ENCODE measurements around the gene SIVA1.

Gene SIVA1

GRCh38 chr14:104805326-104805678, 52.4 kb downstream of the SIVA1 start:
- DNase-seq (ENCODE audit: insufficient read length, low spot score): no peak
- TF ChIP-seq CTCF (IDR thresholded peaks at IDR 0.05; ENCODE audit: insufficient read depth, missing control alignments): no peak
- no peak for FAIRE-seq

DNA sequence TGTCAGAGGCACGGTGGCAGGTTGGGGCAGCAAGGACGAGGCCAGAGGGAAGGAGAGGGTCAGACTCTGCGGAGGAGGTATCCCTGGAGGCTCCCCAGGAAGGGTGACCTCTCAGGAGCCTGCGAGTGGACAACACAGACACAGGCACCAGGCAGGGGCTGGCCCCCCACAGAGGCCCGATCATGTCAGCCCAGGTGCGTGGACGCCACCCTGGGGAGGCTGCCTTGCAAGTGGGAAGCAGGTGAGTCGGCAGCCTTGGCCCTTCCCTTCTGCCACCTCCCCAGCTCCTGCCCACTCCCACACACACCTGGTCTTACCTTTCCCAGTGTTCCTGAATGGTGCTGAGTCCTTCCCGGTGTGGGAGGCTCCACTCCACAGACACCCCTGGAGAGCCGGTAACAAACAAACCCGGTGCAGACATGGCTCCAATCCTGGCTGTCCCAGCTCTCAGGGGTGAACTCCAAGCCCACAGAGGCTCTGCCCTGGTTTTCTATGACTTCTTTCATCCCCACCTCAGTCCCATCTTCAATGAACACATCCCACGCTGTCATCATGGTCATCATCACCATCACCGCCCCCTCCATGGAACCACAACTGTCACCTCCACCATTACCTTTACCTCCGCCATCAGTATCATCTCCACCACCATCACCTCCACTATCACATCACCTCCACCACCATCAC, 53.1 kb downstream of the SIVA1 start:
- DNase-seq (ENCODE audit: insufficient read length, low spot score): no peak

GRCh38 chr14:104806625-104807465, 53.9 kb downstream of the SIVA1 start:
- no peak for TF ChIP-seq CTCF (IDR thresholded peaks at IDR 0.05; ENCODE audit: insufficient read depth, missing control alignments)
- FAIRE-seq (no peak), DNase-seq (ENCODE audit: insufficient read length, low spot score) (no peak)

More for the DNA sequence above, 53.1 kb downstream of the SIVA1 start:
- no peak for TF ChIP-seq CTCF (IDR thresholded peaks at IDR 0.05; ENCODE audit: insufficient read depth, missing control alignments)
- FAIRE-seq: no peak

DNA sequence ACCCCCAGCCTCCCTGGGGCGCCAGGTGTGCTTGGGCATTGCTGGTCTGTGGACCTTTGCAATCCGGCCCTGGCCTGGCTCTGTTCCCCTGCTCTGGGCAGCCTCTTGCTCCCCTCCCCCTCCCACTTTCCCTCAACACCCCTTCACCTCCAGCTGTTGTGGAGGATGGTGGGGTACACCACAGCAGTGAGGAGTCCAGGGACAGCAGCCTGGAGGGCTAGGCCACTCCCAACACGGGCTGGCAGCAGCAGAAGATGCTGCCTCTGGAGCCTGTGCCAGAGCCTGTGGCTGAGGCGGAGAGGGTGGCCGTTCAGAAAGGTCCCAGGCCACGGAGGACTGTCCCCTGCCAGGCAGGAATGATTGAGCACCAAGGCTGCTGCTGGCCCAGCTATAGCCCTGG, 55.5 kb downstream of the SIVA1 start:
- DNase-seq (ENCODE audit: insufficient read length, low spot score) (no peak), FAIRE-seq (no peak)
- TF ChIP-seq CTCF (IDR thresholded peaks at IDR 0.05; ENCODE audit: insufficient read depth, missing control alignments): no peak
